ENCODE results near the gene KLHL1. TPM values are rescaled to one million over a fixed set of nuclear protein-coding genes. Genes with fewer than 3 reads are reported as not detected.

Gene KLHL1
- total and polyA plus RNA-seq, 9 of the 15 experiments (the other 6 are each of a cell fraction or from before 2014, with no cell fraction given): not detected

- H3K79me2 ChIP-seq (ENCODE audit: control insufficient read depth, insufficient read depth, low read length): no peaks in the 10 kb centered on the region
- intact Hi-C loops (cut with micrococcal nuclease) (no loop called here), in situ Hi-C loops (cut with MboI) (loop anchor here (25.0 kb wide), 1 partner anchor 241 kb away; no protein-coding TSS in a partner anchor)
- no peak for TF ChIP-seq GABPB2 (CRISPR knock-in tag; conservative IDR thresholded peaks at IDR 0.05)
- TF ChIP-seq ILF3 (IDR thresholded peaks at IDR 0.05; ENCODE audit: borderline replicate concordance): no peak
- TF ChIP-seq PTRF (tag; IDR thresholded peaks at IDR 0.05): no peak
- no peak for TF ChIP-seq MXI1 (IDR thresholded peaks at IDR 0.05; ENCODE audit: low read depth, low read length)
- TF ChIP-seq EP300 (IDR thresholded peaks at IDR 0.05; ENCODE audit: low read length): no peak
- ATAC-seq (no peak), FAIRE-seq (no peak), DNase-seq (ENCODE audit: extremely low read depth in 1 of 4, low spot score in 3 of 4) (no peak)
- H2AFZ ChIP-seq (ENCODE audit: low read depth, low read length): no peak overlapping the region
- no peaks in the 10 kb centered on the region for H3K36me3 ChIP-seq (ENCODE audit: control insufficient read depth, insufficient read depth, low read length)
- H3K27ac ChIP-seq (ENCODE audit: extremely low read depth, low read depth, low read length): no peak overlapping the region
- ChIA-PET CTCF (ENCODE audit: low intra/inter-chr PET ratio) (no interaction called here), POLR2A (no interaction called here)
- H3K4me2 ChIP-seq (ENCODE audit: insufficient read depth, low read length): no peak overlapping the region
- no peak overlapping the region for H3K4me3 ChIP-seq
- no peak overlapping the region for H3K9ac ChIP-seq (ENCODE audit: insufficient read depth in 1 of 2, low read depth in 2 of 2, low read length in 2 of 2)
- WGBS (ENCODE audit: insufficient coverage, low coverage, missing lambda C conversion rate): 0% methylated on average over 2 of the region's 2 CpGs
- H3K9me3 ChIP-seq (replicated peaks; ENCODE audit: control insufficient read depth, insufficient read depth, low read depth, low read length): no peaks in the 10 kb centered on the region
- no peaks in the 10 kb centered on the region for H3K4me1 ChIP-seq (replicated peaks in 1 of 2; ENCODE audit: control insufficient read depth in 2 of 2, insufficient read depth in 2 of 2, low read length in 2 of 2)
- no peaks in the 10 kb centered on the region for H3K9me1 ChIP-seq (ENCODE audit: control insufficient read depth, insufficient read depth, low read length)
- no peaks in the 10 kb centered on the region for H3K27me3 ChIP-seq (ENCODE audit: control insufficient read depth in 2 of 2, insufficient read depth in 2 of 2, low read length in 2 of 2)
- no TSS peak for BruUV-seq (replicated peaks)
- H4K20me1 ChIP-seq (replicated peaks; ENCODE audit: control insufficient read depth, insufficient read depth, low read length): no peaks in the 10 kb centered on the region
These were observed 279.7 kb downstream of the KLHL1 start for GRCh38 chr13:69828527-69828926.

- in situ Hi-C loops (cut with MboI): no loop called here
- ATAC-seq: no peak
- peak; percentile 50 for TF ChIP-seq MEIS2 (IDR thresholded peaks at IDR 0.05; ENCODE audit: partially characterized antibody)
- TF ChIP-seq, protein P1, sequence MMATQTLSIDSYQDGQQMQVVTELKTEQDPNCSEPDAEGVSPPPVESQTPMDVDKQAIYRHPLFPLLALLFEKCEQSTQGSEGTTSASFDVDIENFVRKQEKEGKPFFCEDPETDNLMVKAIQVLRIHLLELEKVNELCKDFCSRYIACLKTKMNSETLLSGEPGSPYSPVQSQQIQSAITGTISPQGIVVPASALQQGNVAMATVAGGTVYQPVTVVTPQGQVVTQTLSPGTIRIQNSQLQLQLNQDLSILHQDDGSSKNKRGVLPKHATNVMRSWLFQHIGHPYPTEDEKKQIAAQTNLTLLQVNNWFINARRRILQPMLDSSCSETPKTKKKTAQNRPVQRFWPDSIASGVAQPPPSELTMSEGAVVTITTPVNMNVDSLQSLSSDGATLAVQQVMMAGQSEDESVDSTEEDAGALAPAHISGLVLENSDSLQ (IDR thresholded peaks at IDR 0.05): no peak
- no peak for TF ChIP-seq STAT6 (CRISPR knock-in tag; IDR thresholded peaks at IDR 0.05)
- no peak for TF ChIP-seq ZSCAN32 (CRISPR knock-in tag; IDR thresholded peaks at IDR 0.05)
- TF ChIP-seq POLR2AphosphoS5 (IDR thresholded peaks at IDR 0.05; ENCODE audit: control insufficient read depth, insufficient read depth, low read depth, low read length): no peak
- no peak for TF ChIP-seq EZH2 (IDR thresholded peaks at IDR 0.05; ENCODE audit: borderline replicate concordance, low read depth, low read length)
- no peak for TF ChIP-seq GTF2E2 (tag; IDR thresholded peaks at IDR 0.05)
- peak; percentile 20; the same call in 1 of the 2 replicates for TF ChIP-seq CBFA2T3 (IDR thresholded peaks at IDR 0.05)
- TF ChIP-seq WHSC1 (IDR thresholded peaks at IDR 0.05; ENCODE audit: low read length): no peak
- no peak for TF ChIP-seq SRSF9 (IDR thresholded peaks at IDR 0.05; ENCODE audit: borderline replicate concordance, low read depth, low read length)
- no peak for TF ChIP-seq ZBED1 (IDR thresholded peaks at IDR 0.05)
These were observed 288.1 kb downstream of the KLHL1 start for GRCh38 chr13:69820180-69820579.

More at GRCh38 chr13:69820180-69820579, 288.1 kb downstream of the KLHL1 start:
- Histone ChIP-seq H3K27ac (ENCODE audit: extremely low read depth, low read depth, low read length) (no peak overlapping the region), H3K27me3 (ENCODE audit: control insufficient read depth in 2 of 2, insufficient read depth in 2 of 2, low read length in 2 of 2) (no peaks in the 10 kb centered on the region), H3K9ac (ENCODE audit: insufficient read depth in 1 of 2, low read depth in 2 of 2, low read length in 2 of 2) (no peak overlapping the region), H3K4me2 (ENCODE audit: insufficient read depth, low read length) (no peak overlapping the region), H2AFZ (ENCODE audit: low read depth, low read length) (no peak overlapping the region), H3K79me2 (ENCODE audit: control insufficient read depth, insufficient read depth, low read length) (no peaks in the 10 kb centered on the region), H3K9me3 (replicated peaks; ENCODE audit: control insufficient read depth, insufficient read depth, low read depth, low read length) (no peaks in the 10 kb centered on the region), H4K20me1 (replicated peaks; ENCODE audit: control insufficient read depth, insufficient read depth, low read length) (no peaks in the 10 kb centered on the region), H3K4me3 (no peak overlapping the region), H3K36me3 (ENCODE audit: control insufficient read depth, insufficient read depth, low read length) (no peaks in the 10 kb centered on the region), H3K9me1 (ENCODE audit: control insufficient read depth, insufficient read depth, low read length) (no peaks in the 10 kb centered on the region), H3K4me1 (replicated peaks in 1 of 2; ENCODE audit: control insufficient read depth in 2 of 2, insufficient read depth in 2 of 2, low read length in 2 of 2) (no peaks in the 10 kb centered on the region)
- WGBS (ENCODE audit: insufficient coverage, low coverage, missing lambda C conversion rate): 0% methylated on average over 6 of the region's 6 CpGs
- CTCF ChIA-PET (ENCODE audit: low intra/inter-chr PET ratio): no interaction called here
- DNase-seq (ENCODE audit: extremely low read depth in 1 of 4, low spot score in 3 of 4) (no peak), FAIRE-seq (no peak)
- POLR2A ChIA-PET: no interaction called here
- intact Hi-C loops (cut with micrococcal nuclease): no loop called here
- BruUV-seq (replicated peaks): no TSS peak
